ENCODE results near the gene ZNF813.
"Not testable (repeated sequence)": the region's sequence is repeated elsewhere in the genome, so short reads cannot be mapped to it uniquely, and the experiment has no call there.

GRCh38 chr19:53460131-53460721, 7.3 kb upstream of the ZNF813 start:
- TF ChIP-seq CTCF (IDR thresholded peaks at IDR 0.05); EP300 (IDR thresholded peaks at IDR 0.05); CBX8 (IDR thresholded peaks at IDR 0.05); FOSL2 (IDR thresholded peaks at IDR 0.05); FOSL2 (CRISPR knock-in tag; IDR thresholded peaks at IDR 0.05); MAX (IDR thresholded peaks at IDR 0.05); POLR2A (IDR thresholded peaks at IDR 0.05; ENCODE audit: low read length); KDM5A (IDR thresholded peaks at IDR 0.05): not testable (repeated sequence)
